Measurements from ENCODE around the gene REN. TPM values are rescaled to one million over a fixed set of nuclear protein-coding genes. Genes with fewer than 3 reads are reported as not detected.

Gene REN
- total and polyA plus RNA-seq, 7 experiments from 2014 or later: not detected

- Mint-ChIP-seq H3K36me3 (no peaks in the 10 kb centered on the region), H3K27me3 (no peaks in the 10 kb centered on the region), H3K4me3 (peak overlapping the region in 5 of 10 donors; percentile 13 to 47 (median 24)), H3K4me1 (peaks cover 0 to 12% (median 9%) of the 10 kb centered on the region in 7 donors), H3K9me3 (no peaks in the 10 kb centered on the region), H3K27ac (peak overlapping the region in 1 of 9 donors; percentile 48)
- intact Hi-C loops (cut with micrococcal nuclease): loop anchor here (1.0 to 5.0 kb wide), 5 partner anchors 23 to 862 kb away; partner anchors contain the start of genes SNRPE (in 2 of the 2) and ETNK2 (in 1 of the 2)
- peak; percentile 84 for ATAC-seq
- ChIA-PET POLR2A (no interaction called here), CTCF (interaction anchor here (0.6 to 2.5 kb wide), 16 partner anchors 9 to 1908 kb away, joined by 3 to 16 read pairs (median 4); partner anchors contain the start of gene SNRPE)
- Histone ChIP-seq H3K36me3 (ENCODE audit: control insufficient read depth in 2 of 3, insufficient read depth in 3 of 3, low read length in 3 of 3) (no peaks in the 10 kb centered on the region), H3K4me3 (ENCODE audit: low read length) (no peak overlapping the region), H3K27ac (ENCODE audit: low read depth, low read length) (no peak overlapping the region), H3K4me1 (ENCODE audit: control insufficient read depth in 2 of 2, insufficient read depth in 2 of 2, low read length in 2 of 2) (no peaks in the 10 kb centered on the region), H3K27me3 (ENCODE audit: control insufficient read depth in 2 of 2, insufficient read depth in 2 of 2, low read length in 2 of 2) (no peaks in the 10 kb centered on the region), H3K9me3 (ENCODE audit: control insufficient read depth in 2 of 3, low read length in 3 of 3) (no peaks in the 10 kb centered on the region)
- DNase-seq: peak; percentile 19 to 70 (median 48)
Observed at GRCh38 chr1:204128964-204129896, 36.9 kb downstream of the REN start.

GRCh38 chr1:204128464-204128963 is 37.6 kb downstream of the REN start:
- no peaks in the 10 kb centered on the region for H3K27me3 Mint-ChIP-seq
- Histone ChIP-seq H3K27ac (ENCODE audit: low read depth, low read length) (no peak overlapping the region), H3K4me1 (ENCODE audit: control insufficient read depth in 2 of 2, insufficient read depth in 2 of 2, low read length in 2 of 2) (no peaks in the 10 kb centered on the region), H3K36me3 (ENCODE audit: control insufficient read depth in 2 of 3, insufficient read depth in 3 of 3, low read length in 3 of 3) (no peaks in the 10 kb centered on the region), H3K9me3 (ENCODE audit: control insufficient read depth in 2 of 3, low read length in 3 of 3) (no peaks in the 10 kb centered on the region), H3K4me3 (ENCODE audit: low read length) (no peak overlapping the region), H3K27me3 (ENCODE audit: control insufficient read depth in 2 of 2, insufficient read depth in 2 of 2, low read length in 2 of 2) (no peaks in the 10 kb centered on the region)
- no peaks in the 10 kb centered on the region for H3K9me3 Mint-ChIP-seq
- DNase-seq (no peak), ATAC-seq (no peak)
- no peaks in the 10 kb centered on the region for H3K36me3 Mint-ChIP-seq
- intact Hi-C loops (cut with micrococcal nuclease): loop anchor here (2.0 to 5.0 kb wide), 3 partner anchors 426 to 861 kb away; no protein-coding TSS in a partner anchor
- H3K4me1 Mint-ChIP-seq: peaks cover 0 to 12% (median 9%) of the 10 kb centered on the region in 7 donors
- ChIA-PET POLR2A (no interaction called here), CTCF (interaction anchor here (0.6 to 2.5 kb wide), 10 partner anchors 8 to 624 kb away, joined by 3 to 16 read pairs (median 4); partner anchors contain the start of gene SNRPE)
- peak overlapping the region in 2 of 10 donors; percentile 13 to 24 for H3K4me3 Mint-ChIP-seq
- H3K27ac Mint-ChIP-seq: no peak overlapping the region

GRCh38 chr1:204127597-204128242 is 38.4 kb downstream of the REN start:
- ATAC-seq: no peak
- H3K4me3 Mint-ChIP-seq: no peak overlapping the region

GRCh38 chr1:204126956-204127355 is 39.2 kb downstream of the REN start:
- no peaks in the 10 kb centered on the region for H3K36me3 Mint-ChIP-seq
- no peak overlapping the region for H3K4me3 Mint-ChIP-seq
- CTCF ChIA-PET: no interaction called here
- Histone ChIP-seq H3K27me3 (ENCODE audit: control insufficient read depth in 2 of 2, insufficient read depth in 2 of 2, low read length in 2 of 2) (no peaks in the 10 kb centered on the region), H3K9me3 (ENCODE audit: control insufficient read depth in 2 of 3, low read length in 3 of 3) (no peaks in the 10 kb centered on the region), H3K36me3 (ENCODE audit: control insufficient read depth in 2 of 3, insufficient read depth in 3 of 3, low read length in 3 of 3) (no peaks in the 10 kb centered on the region), H3K27ac (ENCODE audit: low read depth, low read length) (no peak overlapping the region), H3K4me3 (ENCODE audit: low read length) (no peak overlapping the region), H3K4me1 (ENCODE audit: control insufficient read depth in 2 of 2, insufficient read depth in 2 of 2, low read length in 2 of 2) (no peaks in the 10 kb centered on the region)
- H3K4me1 Mint-ChIP-seq: peaks cover 0 to 14% (median 9%) of the 10 kb centered on the region in 7 donors
- no peaks in the 10 kb centered on the region for H3K9me3 Mint-ChIP-seq
- POLR2A ChIA-PET: no interaction called here
- intact Hi-C loops (cut with micrococcal nuclease): loop anchor here (5.0 kb wide), 1 partner anchor 860 kb away; no protein-coding TSS in a partner anchor
- H3K27ac Mint-ChIP-seq: no peak overlapping the region
- DNase-seq: no peak
- no peak for ATAC-seq
- H3K27me3 Mint-ChIP-seq: no peaks in the 10 kb centered on the region

More at GRCh38 chr1:204127597-204128242, 38.4 kb downstream of the REN start:
- H3K36me3 Mint-ChIP-seq: no peaks in the 10 kb centered on the region
- Histone ChIP-seq H3K4me1 (ENCODE audit: control insufficient read depth in 2 of 2, insufficient read depth in 2 of 2, low read length in 2 of 2) (no peaks in the 10 kb centered on the region), H3K27ac (ENCODE audit: low read depth, low read length) (no peak overlapping the region), H3K9me3 (ENCODE audit: control insufficient read depth in 2 of 3, low read length in 3 of 3) (no peaks in the 10 kb centered on the region), H3K36me3 (ENCODE audit: control insufficient read depth in 2 of 3, insufficient read depth in 3 of 3, low read length in 3 of 3) (no peaks in the 10 kb centered on the region), H3K27me3 (ENCODE audit: control insufficient read depth in 2 of 2, insufficient read depth in 2 of 2, low read length in 2 of 2) (no peaks in the 10 kb centered on the region), H3K4me3 (ENCODE audit: low read length) (no peak overlapping the region)
- DNase-seq: no peak
- H3K27ac Mint-ChIP-seq: no peak overlapping the region
- POLR2A ChIA-PET: no interaction called here
- peaks cover 0 to 14% (median 9%) of the 10 kb centered on the region in 7 donors for H3K4me1 Mint-ChIP-seq
- no peaks in the 10 kb centered on the region for H3K9me3 Mint-ChIP-seq
- CTCF ChIA-PET: interaction anchor here (2.5 kb wide), 1 partner anchor 266 kb away, joined by 16 read pairs; the partner anchor contains the start of gene SNRPE
- H3K27me3 Mint-ChIP-seq: no peaks in the 10 kb centered on the region
- intact Hi-C loops (cut with micrococcal nuclease): loop anchor here (2.0 to 5.0 kb wide), 3 partner anchors 425 to 860 kb away; no protein-coding TSS in a partner anchor

DNA sequence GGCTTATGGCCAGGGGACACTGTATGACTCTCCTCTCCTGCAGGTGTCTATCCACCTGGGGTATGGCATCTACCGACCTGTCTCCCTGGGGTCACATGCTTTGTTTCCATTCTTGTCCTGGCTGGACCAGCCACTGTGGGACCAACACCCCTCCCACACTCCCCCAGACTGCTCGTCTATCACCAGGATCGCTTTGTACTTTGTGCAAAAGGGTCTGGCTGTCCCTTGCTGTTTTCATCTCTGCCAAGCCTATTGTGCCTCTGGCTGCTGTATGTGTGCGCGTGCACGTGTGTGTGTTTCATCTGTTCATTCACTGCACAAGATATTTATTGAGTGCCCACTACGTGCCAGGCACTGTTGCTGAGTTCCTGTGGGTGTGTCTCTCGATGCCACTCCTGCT is 39.8 kb downstream of the REN start:
- POLR2A ChIA-PET: no interaction called here
- H3K27me3 Mint-ChIP-seq: no peaks in the 10 kb centered on the region
- H3K4me3 ChIP-seq (ENCODE audit: low read length): no peak overlapping the region
- no peaks in the 10 kb centered on the region for H3K27me3 ChIP-seq (ENCODE audit: control insufficient read depth in 2 of 2, insufficient read depth in 2 of 2, low read length in 2 of 2)
- intact Hi-C loops (cut with micrococcal nuclease): loop anchor here (5.0 kb wide), 1 partner anchor 859 kb away; no protein-coding TSS in a partner anchor
- H3K9me3 ChIP-seq (ENCODE audit: control insufficient read depth in 2 of 3, low read length in 3 of 3): no peaks in the 10 kb centered on the region
- H3K4me1 Mint-ChIP-seq: peaks cover 0 to 14% (median 9%) of the 10 kb centered on the region in 7 donors
- no peak for ATAC-seq
- CTCF ChIA-PET: no interaction called here
- no peak overlapping the region for H3K4me3 Mint-ChIP-seq
- H3K9me3 Mint-ChIP-seq: no peaks in the 10 kb centered on the region
- no peaks in the 10 kb centered on the region for H3K4me1 ChIP-seq (ENCODE audit: control insufficient read depth in 2 of 2, insufficient read depth in 2 of 2, low read length in 2 of 2)
- H3K27ac ChIP-seq (ENCODE audit: low read depth, low read length): no peak overlapping the region
- no peak for DNase-seq
- no peaks in the 10 kb centered on the region for H3K36me3 Mint-ChIP-seq
- no peak overlapping the region for H3K27ac Mint-ChIP-seq
- H3K36me3 ChIP-seq (ENCODE audit: control insufficient read depth in 2 of 3, insufficient read depth in 3 of 3, low read length in 3 of 3): no peaks in the 10 kb centered on the region

DNA sequence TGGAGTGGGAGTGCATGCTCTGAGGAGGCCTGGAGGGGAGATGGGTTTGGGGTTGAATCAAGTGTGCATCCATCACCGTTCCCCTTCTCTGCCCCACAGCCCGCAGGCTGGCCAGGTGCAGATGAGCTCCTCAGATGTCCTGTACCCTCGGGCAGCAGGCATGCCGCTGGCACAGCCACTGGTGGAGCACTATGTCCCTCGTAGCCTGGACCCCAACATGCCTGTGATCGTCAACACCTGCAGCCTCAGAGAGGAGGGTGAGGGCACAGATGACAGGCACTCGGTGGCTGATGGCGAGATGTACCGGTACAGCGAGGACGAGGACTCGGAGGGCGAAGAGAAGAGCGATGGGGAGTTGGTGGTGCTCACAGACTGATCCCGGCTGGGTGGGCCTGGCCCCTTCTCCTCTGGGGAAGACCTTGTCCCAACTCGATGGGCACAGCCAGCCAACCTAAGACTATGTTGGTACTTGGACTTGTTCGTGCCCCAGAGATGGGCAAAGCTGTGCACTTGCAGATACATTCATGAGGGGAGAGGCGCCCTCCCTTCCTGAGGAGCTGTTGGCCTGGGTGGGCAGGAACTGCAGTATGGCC is 40.3 kb downstream of the REN start:
- intact Hi-C loops (cut with micrococcal nuclease): loop anchor here (5.0 kb wide), 1 partner anchor 859 kb away; no protein-coding TSS in a partner anchor

More for the DNA sequence above, 40.3 kb downstream of the REN start:
- no peaks in the 10 kb centered on the region for H3K9me3 Mint-ChIP-seq
- no peaks in the 10 kb centered on the region for H3K27me3 ChIP-seq (ENCODE audit: control insufficient read depth in 2 of 2, insufficient read depth in 2 of 2, low read length in 2 of 2)
- H3K36me3 Mint-ChIP-seq: no peaks in the 10 kb centered on the region
- POLR2A ChIA-PET: no interaction called here
- H3K27ac ChIP-seq (ENCODE audit: low read depth, low read length): no peak overlapping the region
- no peaks in the 10 kb centered on the region for H3K9me3 ChIP-seq (ENCODE audit: control insufficient read depth in 2 of 3, low read length in 3 of 3)
- CTCF ChIA-PET: interaction anchor here (0.6 to 0.7 kb wide), 2 partner anchors 438 to 938 kb away, joined by 3 read pairs; no protein-coding TSS in a partner anchor
- H3K36me3 ChIP-seq (ENCODE audit: control insufficient read depth in 2 of 3, insufficient read depth in 3 of 3, low read length in 3 of 3): no peaks in the 10 kb centered on the region
- H3K4me3 ChIP-seq (ENCODE audit: low read length): no peak overlapping the region
- peaks cover 0 to 14% (median 9%) of the 10 kb centered on the region in 7 donors for H3K4me1 Mint-ChIP-seq
- H3K27me3 Mint-ChIP-seq: no peaks in the 10 kb centered on the region
- H3K4me1 ChIP-seq (ENCODE audit: control insufficient read depth in 2 of 2, insufficient read depth in 2 of 2, low read length in 2 of 2): no peaks in the 10 kb centered on the region
- DNase-seq: no peak
- ATAC-seq: no peak
- no peak overlapping the region for H3K27ac Mint-ChIP-seq
- H3K4me3 Mint-ChIP-seq: no peak overlapping the region
